ENCODE data around the gene VWF.

VWF gene

DNA sequence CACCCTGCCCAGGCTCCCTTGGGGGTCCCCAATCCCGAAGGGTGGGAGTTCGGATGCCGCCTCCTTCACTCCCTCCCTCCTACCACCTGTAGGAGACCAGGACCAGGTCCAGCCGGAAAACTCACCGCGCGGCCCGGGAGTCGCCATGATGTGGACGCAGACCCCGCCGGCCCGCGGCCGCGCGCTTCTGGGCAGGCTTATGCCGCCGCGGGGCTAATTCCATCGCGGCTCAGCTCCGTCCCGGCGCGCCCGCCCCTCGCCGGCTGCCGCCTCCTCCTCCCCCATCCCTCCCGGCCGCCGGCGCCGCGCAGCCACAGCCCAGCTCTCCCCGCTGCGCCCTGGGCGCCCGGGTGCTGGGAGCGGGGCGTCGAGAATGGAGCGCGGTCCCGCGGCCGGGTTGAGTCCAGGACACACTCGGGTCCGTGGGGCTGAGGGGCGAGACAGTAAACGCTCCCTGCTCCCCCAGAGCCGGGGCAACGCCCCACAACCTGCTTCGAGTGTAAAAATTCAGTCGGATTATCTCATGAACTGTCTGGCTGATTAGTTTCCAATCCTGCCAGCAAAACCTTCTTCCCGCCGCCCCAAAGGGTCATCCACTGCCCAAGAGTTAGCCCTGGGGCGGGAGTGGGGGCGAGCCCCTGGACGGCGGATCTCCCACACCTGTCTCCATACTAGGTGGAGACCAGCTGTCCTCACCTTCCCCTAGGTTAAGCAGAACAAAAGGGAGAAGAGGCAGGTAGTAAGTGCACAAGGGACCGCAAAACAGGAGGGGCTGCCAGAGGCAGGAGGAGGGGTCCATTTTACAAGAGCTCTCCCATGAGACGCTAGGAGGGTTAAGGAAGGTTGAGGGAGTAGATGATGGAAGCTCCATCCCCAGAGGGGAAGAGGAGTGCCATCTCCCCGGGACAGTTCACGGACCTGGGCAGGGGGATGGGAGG is 179.1 kb downstream of the VWF start, which contains the start of gene ANO2:
TSS of gene ANO2 (minus strand) at position 189 of the 938 bp plus-strand sequence. CDS start at position 147, 42 bp downstream.
- no peak for DNase-seq

GRCh38 chr12:5944688-5945070 is 179.8 kb downstream of the VWF start:
- DNase-seq: no peak

- DNase-seq: no peak
Observed at GRCh38 chr12:5944053-5944452, 180.4 kb downstream of the VWF start.

DNA sequence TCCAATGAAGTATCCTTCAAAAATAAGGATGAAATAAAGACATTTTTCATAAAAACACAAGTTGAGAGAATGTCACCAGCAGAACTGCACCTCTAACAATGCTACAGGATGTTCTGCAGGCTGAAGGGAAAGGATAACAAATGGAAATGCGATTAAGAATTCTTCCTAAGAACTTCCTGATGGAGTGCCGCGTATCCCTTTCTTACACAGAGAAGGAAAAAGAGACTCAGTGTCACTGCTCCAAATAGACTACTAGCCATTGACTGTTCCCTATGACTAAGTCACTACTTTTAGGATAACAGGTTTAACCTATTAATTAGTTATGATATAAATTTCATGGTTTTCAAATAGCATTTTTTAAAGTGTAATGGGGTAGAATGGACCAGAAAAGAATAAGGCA is 182.6 kb downstream of the VWF start:
- no peak for DNase-seq

DNA sequence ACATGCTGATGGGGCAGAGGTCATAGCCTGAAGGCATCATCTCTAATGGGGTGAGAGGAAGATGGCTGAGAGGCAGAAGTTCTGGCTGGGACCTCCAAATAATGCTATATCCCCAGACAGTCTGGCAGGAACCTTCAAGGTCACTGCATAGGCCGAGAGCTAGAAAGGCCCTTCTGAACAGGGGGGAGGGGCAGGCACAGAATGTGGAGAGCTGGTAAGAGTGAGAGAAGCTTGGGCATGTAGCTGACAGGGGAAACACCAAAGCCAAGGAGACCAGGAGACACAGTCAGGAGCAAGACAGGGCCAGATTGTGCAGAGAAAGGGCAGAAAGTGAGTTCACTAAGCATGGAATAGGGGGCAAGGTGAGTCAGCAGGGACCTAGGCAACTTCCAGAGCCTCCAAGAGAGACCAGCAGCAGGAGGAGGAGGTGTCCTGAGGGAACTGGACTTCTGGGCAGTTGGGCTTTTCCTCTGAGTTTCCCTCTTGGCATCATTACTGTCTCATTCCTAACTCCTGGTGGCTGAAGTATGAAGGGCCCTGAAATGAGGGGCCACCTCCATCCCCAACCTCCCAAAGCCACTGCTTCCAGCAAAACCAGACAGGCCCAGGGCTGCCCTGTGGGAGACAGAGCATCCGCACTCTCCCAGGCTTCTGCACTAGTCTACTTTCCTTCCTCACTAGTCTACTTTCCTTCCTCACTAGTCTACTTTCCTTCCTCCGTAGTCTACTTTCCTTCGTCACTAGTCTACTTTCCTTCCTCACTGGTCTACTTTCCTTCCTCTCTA is 196.5 kb downstream of the VWF start:
- no peak for DNase-seq

GRCh38 chr12:5925646-5926045 is 198.8 kb downstream of the VWF start:
- no peak for DNase-seq

GRCh38 chr12:5924342-5924741 is 200.1 kb downstream of the VWF start:
- DNase-seq: no peak

- no peak for DNase-seq
Observed at GRCh38 chr12:5923751-5924150, 200.7 kb downstream of the VWF start.

DNA sequence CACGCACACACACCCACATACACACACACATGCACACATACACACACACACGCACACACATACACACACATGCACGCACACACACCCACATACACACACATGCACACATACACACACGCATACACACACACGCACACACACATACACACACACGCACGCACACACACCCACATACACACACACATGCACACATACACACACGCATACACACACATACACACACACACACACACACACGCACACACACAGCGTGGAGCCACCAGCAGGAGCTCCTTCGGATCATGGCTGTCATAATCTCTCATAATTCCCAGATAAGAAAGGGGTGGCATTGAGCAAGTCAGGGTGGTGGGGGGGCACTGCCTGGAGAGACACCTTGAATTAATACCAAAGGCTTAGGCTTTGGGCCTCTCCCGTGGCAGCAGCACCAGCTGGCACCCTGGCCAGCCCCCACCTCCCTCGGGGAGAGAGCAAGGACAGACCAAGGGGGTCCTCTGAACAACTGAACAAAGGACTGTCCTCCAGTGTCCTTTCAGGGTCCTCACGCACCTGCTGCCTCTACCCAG is 201.3 kb downstream of the VWF start:
- DNase-seq: no peak

GRCh38 chr12:5921966-5922899 is 202.2 kb downstream of the VWF start:
- no peak for DNase-seq

GRCh38 chr12:5921027-5921909 is 203.2 kb downstream of the VWF start:
- no peak for DNase-seq

DNA sequence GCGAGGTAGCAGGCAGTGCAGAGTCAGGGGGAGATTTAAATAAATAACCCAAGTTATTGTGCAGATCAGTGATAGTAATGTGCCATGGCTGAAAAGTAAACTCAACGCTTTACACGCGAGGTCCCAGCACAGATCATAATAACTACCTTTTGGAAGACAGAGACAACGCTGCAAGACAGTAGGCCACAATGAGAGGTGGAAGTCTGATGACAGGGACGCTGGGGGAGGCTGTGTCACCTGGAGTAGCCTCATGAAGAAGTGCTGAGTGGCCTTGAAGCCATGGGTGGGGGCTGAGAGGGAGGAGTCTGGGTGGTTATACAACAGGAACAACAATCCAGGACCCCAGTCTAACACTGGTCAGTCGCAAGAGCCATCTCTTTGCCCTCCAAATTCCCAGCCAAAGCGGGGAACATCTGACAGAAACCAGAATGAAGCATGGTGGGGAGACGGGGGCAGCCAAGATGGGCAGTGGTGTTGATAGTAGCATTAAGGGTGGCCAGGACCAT is 207.6 kb downstream of the VWF start:
- no peak for DNase-seq

DNA sequence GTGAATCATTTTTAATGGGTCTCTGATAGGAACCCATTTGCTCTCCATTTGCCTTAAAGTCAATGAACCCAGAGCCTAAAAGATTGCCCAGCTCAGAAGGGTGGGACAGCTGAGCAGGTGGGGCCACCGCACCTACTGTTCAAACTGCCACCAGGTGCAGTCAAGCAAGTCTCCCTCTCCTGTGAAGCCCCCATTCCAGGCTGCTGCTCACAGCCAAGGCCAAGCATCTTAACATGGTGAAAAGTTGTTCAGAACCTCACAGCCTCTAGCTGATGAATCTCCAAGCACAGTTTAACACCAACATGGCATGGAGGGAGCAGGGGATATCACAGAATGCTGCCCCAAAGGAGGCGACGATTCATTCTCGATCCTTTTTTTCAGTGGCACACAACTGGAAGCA is 209.0 kb downstream of the VWF start:
- no peak for DNase-seq

GRCh38 chr12:5914387-5915149 is 209.9 kb downstream of the VWF start:
- no peak for DNase-seq

DNA sequence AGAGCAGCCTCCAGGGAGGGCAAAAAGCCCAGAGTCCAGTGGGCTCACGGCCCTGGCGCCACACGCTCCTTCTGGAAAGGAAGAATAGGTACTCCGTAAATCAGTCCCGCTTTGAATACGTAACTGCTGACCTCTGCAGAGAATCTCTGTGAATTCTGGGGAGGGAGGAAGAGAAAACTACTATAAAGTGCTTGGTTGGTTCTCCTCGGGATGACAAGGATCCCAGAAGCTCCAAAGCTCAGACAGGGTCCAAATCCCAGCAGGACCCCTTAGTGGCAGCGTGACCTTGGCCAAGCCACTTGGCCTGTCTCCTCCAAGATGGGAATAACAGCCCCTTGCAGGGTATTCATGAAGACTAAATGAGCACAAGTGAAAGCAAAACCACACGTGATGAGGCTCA is 211.1 kb downstream of the VWF start:
- no peak for DNase-seq

GRCh38 chr12:5912437-5913334 is 211.8 kb downstream of the VWF start:
- DNase-seq: no peak

DNA sequence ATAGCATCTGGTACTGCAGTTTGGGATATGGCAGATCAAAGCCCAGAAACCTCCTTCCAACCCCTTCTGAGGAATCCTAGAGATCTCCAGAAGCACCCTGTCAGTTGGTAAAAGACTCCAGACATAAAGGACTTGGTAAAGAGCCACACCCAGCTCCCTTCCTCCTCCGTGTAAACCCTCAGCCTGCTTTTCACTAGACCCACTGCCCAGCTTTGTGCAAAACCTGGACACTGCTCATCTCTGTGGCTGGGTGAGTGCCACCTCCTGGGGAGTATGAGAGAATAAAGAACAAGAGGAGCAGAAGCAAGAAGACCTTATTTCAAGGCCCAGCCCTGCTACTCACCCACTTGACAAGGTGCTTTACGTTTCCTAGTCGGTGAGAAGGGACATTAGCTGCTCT is 212.5 kb downstream of the VWF start:
- no peak for DNase-seq

DNA sequence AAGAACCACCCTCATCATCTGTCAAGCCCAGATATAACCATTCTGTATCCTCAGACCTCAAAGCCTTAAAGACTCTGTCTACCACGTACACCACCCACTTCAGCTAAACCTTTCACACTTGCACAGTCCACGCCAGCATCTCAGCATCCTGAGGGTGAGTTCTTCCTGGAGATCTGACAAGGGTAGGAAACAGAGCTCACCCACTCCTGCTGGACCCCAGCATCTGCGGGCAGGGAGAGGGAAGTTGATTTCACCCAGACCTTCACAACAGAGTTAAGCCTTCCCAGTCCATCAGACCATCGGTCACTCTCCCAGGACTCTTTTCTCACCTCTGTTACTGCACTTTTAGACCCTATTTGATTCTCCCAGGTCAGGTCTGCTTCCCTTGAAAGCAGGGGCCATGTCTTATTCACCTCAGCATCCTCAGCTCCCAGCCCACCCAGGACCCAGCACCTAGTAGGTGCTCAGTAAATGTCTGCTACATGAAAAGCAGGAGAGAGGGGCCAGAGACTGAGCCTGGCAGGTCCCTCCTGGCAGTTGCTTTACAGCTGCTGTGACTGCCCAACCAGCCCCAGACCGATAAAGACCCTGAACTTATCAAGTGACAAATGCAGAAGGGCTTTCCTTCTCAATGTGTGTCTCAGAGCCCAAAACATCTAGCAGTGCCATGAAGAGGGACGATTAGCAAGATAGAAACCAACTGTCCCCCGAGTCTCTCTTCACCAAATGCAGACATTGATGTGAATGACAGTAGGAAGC is 213.5 kb downstream of the VWF start:
- no peak for DNase-seq

DNA sequence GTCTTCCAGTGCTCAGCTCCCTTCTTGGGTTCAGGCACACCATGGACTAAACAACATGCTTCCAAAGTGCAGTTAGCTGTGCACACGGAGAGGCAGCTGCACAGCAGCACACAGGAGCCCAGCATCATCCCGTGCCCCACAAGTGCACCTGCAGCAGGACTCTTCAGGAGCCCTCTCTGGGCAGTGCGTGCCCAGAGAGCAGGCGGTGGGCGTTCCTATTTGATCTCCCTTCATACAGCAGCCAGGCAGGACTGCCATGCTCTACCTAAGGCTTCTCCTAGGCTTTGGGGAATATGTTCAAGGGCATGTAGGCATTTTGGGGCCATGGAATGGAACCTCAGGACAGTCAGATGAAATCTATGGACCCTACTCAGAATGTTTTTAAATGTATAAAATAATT is 214.9 kb downstream of the VWF start:
- no peak for DNase-seq
